Calu3 (cell line): ENCODE measurements around the gene ESRRG. TPM values are rescaled to one million over a fixed set of nuclear protein-coding genes. Genes with fewer than 3 reads are reported as not detected.
A peak's percentile ranks its signal among the peaks of the same experiment; 100 is the strongest.

Experiments used
- BruUV-seq: library from RNA; stranded (reverse); fragments of 400-500 nt; replicated peaks from 2 replicates; lab custom pipeline; 2021; lab: Mats Ljungman, UMichigan
- CTCF ChIA-PET: fragments of 300-600 bp; sonication (Branson Sonifier 250); formaldehyde crosslinking; loops from one replicate; lab custom pipeline; 2022; ENCODE audit warnings: antibody characterized with exemption; lab: Charles Lee
- DNase-seq: peaks from one replicate; pipeline ENCODE4 v3.0.0; 2022
- H3K27ac Mint-ChIP-seq: one replicate; pipeline ENCODE4 v1.8.0; 2022; ENCODE audit warnings: mixed read lengths; ENCODE audit not compliant: unreplicated experiment
- H3K27me3 Mint-ChIP-seq: one replicate; pipeline ENCODE4 v1.8.0; 2022; ENCODE audit warnings: mixed read lengths; ENCODE audit not compliant: unreplicated experiment
- H3K36me3 Mint-ChIP-seq: one replicate; pipeline ENCODE4 v1.8.0; 2022; ENCODE audit warnings: mild to moderate bottlenecking, moderate library complexity, mixed read lengths; ENCODE audit not compliant: insufficient read depth, unreplicated experiment
- H3K4me1 Mint-ChIP-seq: one replicate; pipeline ENCODE4 v1.8.0; 2022; ENCODE audit warnings: mild to moderate bottlenecking, low read depth, mixed read lengths; ENCODE audit not compliant: unreplicated experiment
- H3K4me3 Mint-ChIP-seq: one replicate; pipeline ENCODE4 v1.8.0; 2022; ENCODE audit warnings: mild to moderate bottlenecking, low read depth, moderate library complexity, mixed read lengths; ENCODE audit not compliant: unreplicated experiment
- H3K9me3 Mint-ChIP-seq: one replicate; pipeline ENCODE4 v1.8.0; 2022; ENCODE audit warnings: low read depth, mixed read lengths; ENCODE audit not compliant: unreplicated experiment
- CTCF ChIP-seq: fragments of 200-600 bp; IDR thresholded peaks from one replicate; pipeline ENCODE4 v1.8.0; 2022; ENCODE audit warnings: antibody characterized with exemption; ENCODE audit not compliant: unreplicated experiment
- intact Hi-C: fragments of 100-400 bp; cut with micrococcal nuclease; formaldehyde crosslinking; loops from one replicate; pipeline ENCODE4 v1.10.0; 2022; ENCODE audit not compliant: unreplicated experiment
- total RNA-seq: library from RNA; stranded (reverse); gene quantifications from 2 replicates; pipeline ENCODE4 v1.2.3, GENCODE V29; 2022

The ESRRG gene
- total RNA-seq, 1 experiment from 2014 or later: 1.3 TPM

GRCh38 chr1:216528816-216529215, 194.4 kb downstream of the ESRRG start:
- no peak for TF ChIP-seq CTCF
- intact Hi-C loops: no loop called here
- Mint-ChIP-seq H3K36me3 (peaks cover 12% of the 10 kb centered on the region), H3K4me1 (peaks cover 23% of the 10 kb centered on the region), H3K9me3 (peaks cover 2% of the 10 kb centered on the region), H3K27me3 (no peaks in the 10 kb centered on the region), H3K4me3 (no peak overlapping the region), H3K27ac (peak overlapping the region; percentile 57)
- CTCF ChIA-PET: interaction anchor here (0.6 to 1.5 kb wide), 2 partner anchors 13 to 28 kb away, joined by 4 to 5 read pairs; no protein-coding TSS in a partner anchor
- peak; percentile 39 for DNase-seq
- no TSS peak for BruUV-seq

- Mint-ChIP-seq H3K9me3 (peaks cover 2% of the 10 kb centered on the region), H3K4me1 (peaks cover 1% of the 10 kb centered on the region), H3K36me3 (no peaks in the 10 kb centered on the region), H3K27me3 (no peaks in the 10 kb centered on the region), H3K27ac (no peak overlapping the region), H3K4me3 (no peak overlapping the region)
- CTCF ChIA-PET: interaction anchor here (0.7 kb wide), 3 partner anchors 138 to 222 kb away, joined by 3 to 5 read pairs (median 5); no protein-coding TSS in a partner anchor
- intact Hi-C loops: no loop called here
- DNase-seq: no peak
- TF ChIP-seq CTCF: no peak
- no TSS peak for BruUV-seq
These were observed 199.6 kb downstream of the ESRRG start for GRCh38 chr1:216523449-216524190.

- Mint-ChIP-seq H3K27ac (no peak overlapping the region), H3K4me1 (no peaks in the 10 kb centered on the region), H3K9me3 (peaks cover 2% of the 10 kb centered on the region), H3K4me3 (no peak overlapping the region), H3K36me3 (no peaks in the 10 kb centered on the region), H3K27me3 (no peaks in the 10 kb centered on the region)
- DNase-seq: no peak
- CTCF ChIA-PET: no interaction called here
- intact Hi-C loops: no loop called here
- no peak for TF ChIP-seq CTCF
- no TSS peak for BruUV-seq
These were observed 200.2 kb downstream of the ESRRG start for GRCh38 chr1:216523043-216523442.

- no TSS peak for BruUV-seq
- no peaks in the 10 kb centered on the region for H3K27me3 Mint-ChIP-seq
- no peak overlapping the region for H3K4me3 Mint-ChIP-seq
- CTCF ChIA-PET: no interaction called here
- DNase-seq: no peak
- H3K36me3 Mint-ChIP-seq: no peaks in the 10 kb centered on the region
- H3K4me1 Mint-ChIP-seq: no peaks in the 10 kb centered on the region
- H3K27ac Mint-ChIP-seq: no peak overlapping the region
- intact Hi-C loops: no loop called here
- no peak for TF ChIP-seq CTCF
- H3K9me3 Mint-ChIP-seq: peaks cover 2% of the 10 kb centered on the region
These were observed 201.8 kb downstream of the ESRRG start for GRCh38 chr1:216521477-216521876.
